HEK293T (cell line): ENCODE results near the gene ZBTB46.

Experiments used
- ARNT ChIP-seq: fragments of 450-650 bp; IDR thresholded peaks from 2 replicates; pipeline ENCODE4 v1.6.1; 2017; ENCODE audit warnings: mild to moderate bottlenecking
- BHLHE40 ChIP-seq: fragments of 450-650 bp; IDR thresholded peaks from 2 replicates; pipeline ENCODE4 v1.6.1; 2016; ENCODE audit warnings: mild to moderate bottlenecking, moderate library complexity, borderline replicate concordance
- CTBP1 ChIP-seq: fragments of 450-650 bp; IDR thresholded peaks from 2 replicates; pipeline ENCODE4 v1.6.1; 2016; ENCODE audit warnings: borderline replicate concordance
- ELF4 ChIP-seq: fragments of 450-650 bp; IDR thresholded peaks from 2 replicates; pipeline ENCODE4 v1.6.1; 2017; ENCODE audit warnings: antibody characterized with exemption
- FOXA1 ChIP-seq: fragments of 450-650 bp; IDR thresholded peaks from 2 replicates; pipeline ENCODE4 v1.6.1; 2016; ENCODE audit warnings: mild to moderate bottlenecking
- FOXK2 ChIP-seq: fragments of 450-650 bp; IDR thresholded peaks from 2 replicates; pipeline ENCODE4 v1.6.1; 2016; ENCODE audit warnings: mild to moderate bottlenecking
- FOXM1 ChIP-seq: fragments of 450-650 bp; IDR thresholded peaks from 2 replicates; pipeline ENCODE4 v1.6.1; 2017; ENCODE audit warnings: mild to moderate bottlenecking, borderline replicate concordance
- HDGF ChIP-seq: fragments of 450-650 bp; IDR thresholded peaks from 2 replicates; pipeline ENCODE4 v1.6.1; 2017; ENCODE audit warnings: antibody characterized with exemption, borderline replicate concordance
- L3MBTL2 ChIP-seq: fragments of 450-650 bp; conservative IDR thresholded peaks from 2 replicates; pipeline ENCODE4 v1.6.1; 2016; ENCODE audit warnings: mild to moderate bottlenecking
- NFRKB ChIP-seq: fragments of 450-650 bp; IDR thresholded peaks from 2 replicates; pipeline ENCODE4 v1.6.1; 2016; ENCODE audit warnings: mild to moderate bottlenecking, moderate library complexity
- SP1 ChIP-seq: fragments of 450-650 bp; IDR thresholded peaks from 2 replicates; pipeline ENCODE4 v1.6.1; 2017
- SUZ12 ChIP-seq: fragments of 450-650 bp; IDR thresholded peaks from 2 replicates; pipeline ENCODE4 v1.6.1; 2016; ENCODE audit warnings: mild to moderate bottlenecking
- TARDBP ChIP-seq: fragments of 450-650 bp; IDR thresholded peaks from 2 replicates; pipeline ENCODE4 v1.6.1; 2016
- TF ChIP-seq, protein P1 (sequence below): fragments of 450-650 bp; IDR thresholded peaks from 2 replicates; pipeline ENCODE4 v1.6.1; 2016

GRCh38 chr20:63731410-63731809, 99.7 kb downstream of the ZBTB46 start:
- TF ChIP-seq SUZ12 (no peak), FOXM1 (no peak), HDGF (no peak), FOXA1 (no peak), SP1 (no peak), CTBP1 (no peak), ELF4 (no peak), FOXK2 (no peak), TARDBP (0 out of 2 replicates have a peak, but pooled peaks have one; percentile 11), NFRKB (no peak), ARNT (no peak), L3MBTL2 (no peak), BHLHE40 (no peak)
- TF ChIP-seq, protein P1, sequence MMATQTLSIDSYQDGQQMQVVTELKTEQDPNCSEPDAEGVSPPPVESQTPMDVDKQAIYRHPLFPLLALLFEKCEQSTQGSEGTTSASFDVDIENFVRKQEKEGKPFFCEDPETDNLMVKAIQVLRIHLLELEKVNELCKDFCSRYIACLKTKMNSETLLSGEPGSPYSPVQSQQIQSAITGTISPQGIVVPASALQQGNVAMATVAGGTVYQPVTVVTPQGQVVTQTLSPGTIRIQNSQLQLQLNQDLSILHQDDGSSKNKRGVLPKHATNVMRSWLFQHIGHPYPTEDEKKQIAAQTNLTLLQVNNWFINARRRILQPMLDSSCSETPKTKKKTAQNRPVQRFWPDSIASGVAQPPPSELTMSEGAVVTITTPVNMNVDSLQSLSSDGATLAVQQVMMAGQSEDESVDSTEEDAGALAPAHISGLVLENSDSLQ = no peak
